ENCODE measurements around the gene CHKA.

CHKA gene

GRCh38 chr11:68028802-68029545, 92.2 kb downstream of the CHKA start:
- DNase-seq: no peak

GRCh38 chr11:68027667-68028066, 93.5 kb downstream of the CHKA start:
- DNase-seq: no peak

GRCh38 chr11:68026391-68027105, 94.6 kb downstream of the CHKA start:
- no peak for DNase-seq

- no peak for DNase-seq
Measured at GRCh38 chr11:68025047-68025446, 96.1 kb downstream of the CHKA start.

GRCh38 chr11:68024508-68024907, 96.7 kb downstream of the CHKA start:
- DNase-seq: no peak

- no peak for DNase-seq
Measured at GRCh38 chr11:68022531-68022930, 98.7 kb downstream of the CHKA start.

- no peak for DNase-seq
Measured at GRCh38 chr11:68021167-68021787, 99.9 kb downstream of the CHKA start.

GRCh38 chr11:68020575-68020974, 100.6 kb downstream of the CHKA start:
- peak; percentile 32 for DNase-seq

GRCh38 chr11:68019486-68019885, 101.7 kb downstream of the CHKA start:
- DNase-seq: no peak

GRCh38 chr11:68018730-68019190, 102.4 kb downstream of the CHKA start:
- no peak for DNase-seq

GRCh38 chr11:68017980-68018729, 103.0 kb downstream of the CHKA start:
- no peak for DNase-seq

- no peak for DNase-seq
Measured at GRCh38 chr11:68016904-68017817, 104.0 kb downstream of the CHKA start.

- no peak for DNase-seq
Measured at GRCh38 chr11:68016161-68016903, 104.9 kb downstream of the CHKA start.

- no peak for DNase-seq
Measured at GRCh38 chr11:68015467-68015866, 105.7 kb downstream of the CHKA start.

GRCh38 chr11:68014947-68015447, 106.2 kb downstream of the CHKA start:
- DNase-seq: no peak

GRCh38 chr11:68014157-68014946, 106.8 kb downstream of the CHKA start:
- peak; percentile 85 for DNase-seq

- no peak for DNase-seq
Measured at GRCh38 chr11:68013611-68014156, 107.5 kb downstream of the CHKA start.

- DNase-seq: peak; percentile 84
Measured at GRCh38 chr11:68012843-68013610, 108.2 kb downstream of the CHKA start.
